DND-41 (cell line): ENCODE data around the gene GTF2H3.

Source experiments
- EZH2 ChIP-seq: IDR thresholded peaks from 3 replicates; pipeline ENCODE4 v1.6.1; 2012; ENCODE audit warnings: borderline replicate concordance, low read depth, mild to moderate bottlenecking, moderate library complexity, low read length, inconsistent platforms; ENCODE audit not compliant: severe bottlenecking
- TF ChIP-seq, protein P1 (sequence below): IDR thresholded peaks from 2 replicates; pipeline ENCODE4 v1.5.1; 2012; ENCODE audit warnings: borderline replicate concordance, low read length, moderate library complexity, mild to moderate bottlenecking; ENCODE audit not compliant: poor library complexity, severe bottlenecking; ENCODE audit errors: extremely low read depth

GRCh38 chr12:123621619-123622530, 11.8 kb upstream of the GTF2H3 start:
- TF ChIP-seq, protein P1, sequence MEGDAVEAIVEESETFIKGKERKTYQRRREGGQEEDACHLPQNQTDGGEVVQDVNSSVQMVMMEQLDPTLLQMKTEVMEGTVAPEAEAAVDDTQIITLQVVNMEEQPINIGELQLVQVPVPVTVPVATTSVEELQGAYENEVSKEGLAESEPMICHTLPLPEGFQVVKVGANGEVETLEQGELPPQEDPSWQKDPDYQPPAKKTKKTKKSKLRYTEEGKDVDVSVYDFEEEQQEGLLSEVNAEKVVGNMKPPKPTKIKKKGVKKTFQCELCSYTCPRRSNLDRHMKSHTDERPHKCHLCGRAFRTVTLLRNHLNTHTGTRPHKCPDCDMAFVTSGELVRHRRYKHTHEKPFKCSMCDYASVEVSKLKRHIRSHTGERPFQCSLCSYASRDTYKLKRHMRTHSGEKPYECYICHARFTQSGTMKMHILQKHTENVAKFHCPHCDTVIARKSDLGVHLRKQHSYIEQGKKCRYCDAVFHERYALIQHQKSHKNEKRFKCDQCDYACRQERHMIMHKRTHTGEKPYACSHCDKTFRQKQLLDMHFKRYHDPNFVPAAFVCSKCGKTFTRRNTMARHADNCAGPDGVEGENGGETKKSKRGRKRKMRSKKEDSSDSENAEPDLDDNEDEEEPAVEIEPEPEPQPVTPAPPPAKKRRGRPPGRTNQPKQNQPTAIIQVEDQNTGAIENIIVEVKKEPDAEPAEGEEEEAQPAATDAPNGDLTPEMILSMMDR, result no peak
- no peak for TF ChIP-seq EZH2
